ENCODE results near the gene MGP.

The MGP gene

GRCh38 chr12:14873440-14874185 lies 12.0 kb downstream of the MGP start:
- TF ChIP-seq CTCF (IDR thresholded peaks at IDR 0.05; ENCODE audit: low read depth, low read length, missing control alignments), result no peak
- DNase-seq (ENCODE audit: extremely low read depth, low read depth), result no peak
- H3K4me3 ChIP-seq (replicated peaks; ENCODE audit: low read depth, low read length), result no peak overlapping the region

- H3K4me3 ChIP-seq (replicated peaks; ENCODE audit: low read depth, low read length), result no peak overlapping the region
- no peak for TF ChIP-seq CTCF (IDR thresholded peaks at IDR 0.05; ENCODE audit: low read depth, low read length, missing control alignments)
- no peak for DNase-seq (ENCODE audit: extremely low read depth, low read depth)
Observed at GRCh38 chr12:14871886-14872285, 13.8 kb downstream of the MGP start.

GRCh38 chr12:14871247-14871646 lies 14.4 kb downstream of the MGP start:
- DNase-seq (ENCODE audit: extremely low read depth, low read depth), result no peak

GRCh38 chr12:14868916-14869506 lies 16.6 kb downstream of the MGP start:
- H3K4me3 ChIP-seq (replicated peaks; ENCODE audit: low read depth, low read length), result no peak overlapping the region
- DNase-seq (ENCODE audit: extremely low read depth, low read depth), result no peak
- no peak for TF ChIP-seq CTCF (IDR thresholded peaks at IDR 0.05; ENCODE audit: low read depth, low read length, missing control alignments)

More at GRCh38 chr12:14871247-14871646, 14.4 kb downstream of the MGP start:
- TF ChIP-seq CTCF (IDR thresholded peaks at IDR 0.05; ENCODE audit: low read depth, low read length, missing control alignments), result no peak
- H3K4me3 ChIP-seq (replicated peaks; ENCODE audit: low read depth, low read length), result no peak overlapping the region

- no peak for TF ChIP-seq CTCF (IDR thresholded peaks at IDR 0.05; ENCODE audit: low read depth, low read length, missing control alignments)
- DNase-seq (ENCODE audit: extremely low read depth, low read depth), result no peak
- no peak overlapping the region for H3K4me3 ChIP-seq (replicated peaks; ENCODE audit: low read depth, low read length)
Observed at GRCh38 chr12:14860490-14860889, 25.2 kb downstream of the MGP start.

GRCh38 chr12:14858513-14858912 lies 27.1 kb downstream of the MGP start:
- no peak for DNase-seq (ENCODE audit: extremely low read depth, low read depth)
- TF ChIP-seq CTCF (IDR thresholded peaks at IDR 0.05; ENCODE audit: low read depth, low read length, missing control alignments), result no peak

More at GRCh38 chr12:14858513-14858912, 27.1 kb downstream of the MGP start:
- no peak overlapping the region for H3K4me3 ChIP-seq (replicated peaks; ENCODE audit: low read depth, low read length)

Data from HFF-Myc (cell line).